OCI-LY3 (cell line): ENCODE measurements around the gene ITFG1.

Experiments used
- CTCF ChIP-seq: fragments of 200-600, 300-600 bp; sonication (generic); IDR thresholded peaks from 2 replicates; pipeline ENCODE4 v1.5.1; 2014; ENCODE audit warnings: antibody characterized with exemption, low read length, low read depth
- EZH2phosphoT487 ChIP-seq: fragments of 200-600 bp; shearing (Covaris generic); IDR thresholded peaks from 2 replicates; pipeline ENCODE4 v1.6.1; 2018; ENCODE audit warnings: antibody characterized with exemption, mixed run types, low read depth

- no peak for TF ChIP-seq CTCF
- TF ChIP-seq EZH2phosphoT487 = no peak
These were observed 197.9 kb downstream of the ITFG1 start for GRCh38 chr16:47262938-47263337.
